Measurements from ENCODE around the gene SENP5. TPM values are rescaled to one million over a fixed set of nuclear protein-coding genes. Genes with fewer than 3 reads are reported as not detected.
"Not testable (repeated sequence)": the region's sequence is repeated elsewhere in the genome, so short reads cannot be mapped to it uniquely, and the experiment has no call there.

The SENP5 gene
- total and polyA plus RNA-seq, 4 donors: 3.9 to 26.9 (median 14.3) TPM

DNA sequence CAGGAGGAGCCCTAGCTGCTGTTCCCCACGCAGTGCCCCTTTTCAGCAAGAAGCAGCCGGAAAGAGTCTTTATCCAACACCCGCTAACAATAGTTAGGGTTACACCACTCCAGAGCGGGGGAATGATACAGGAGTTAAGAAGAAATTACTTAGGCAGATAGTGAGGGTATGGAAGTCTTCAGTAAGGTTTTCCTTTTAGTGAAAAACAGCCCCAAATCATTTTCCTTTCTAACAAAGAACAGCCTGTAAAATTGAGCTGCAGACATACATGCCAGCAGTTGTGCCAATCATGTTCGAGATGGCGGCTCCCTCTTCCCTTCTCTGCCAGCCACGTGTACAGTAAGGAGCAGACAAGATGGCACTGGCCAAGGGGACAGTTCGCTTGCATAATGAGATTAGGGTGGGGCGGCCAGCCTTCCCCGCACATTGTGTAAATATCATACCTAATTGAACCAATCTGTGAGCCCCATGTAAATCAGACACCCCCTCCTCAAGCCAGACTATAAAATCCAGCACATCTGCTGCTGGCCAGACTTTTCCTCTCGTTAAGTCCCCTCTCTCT is 18.5 kb upstream of the SENP5 start:
- Histone ChIP-seq H3K4me1 (ENCODE audit: control insufficient read depth in 4 of 4, insufficient read depth in 4 of 4, low read length in 3 of 4) (no peaks in the 10 kb centered on the region), H3K27me3 (ENCODE audit: control insufficient read depth in 4 of 4, insufficient read depth in 4 of 4, low read length in 3 of 4) (no peaks in the 10 kb centered on the region), H3K9me3 (ENCODE audit: control insufficient read depth in 4 of 4, low read length in 3 of 4) (no peaks in the 10 kb centered on the region), H3K36me3 (ENCODE audit: control insufficient read depth in 4 of 4, insufficient read depth in 3 of 4, low read depth in 1 of 4, low read length in 3 of 4) (no peaks in the 10 kb centered on the region), H3K9ac (ENCODE audit: low read depth in 1 of 2, low read length in 2 of 2) (no peak overlapping the region), H3K4me3 (ENCODE audit: low read depth in 1 of 3, low read length in 3 of 3) (no peak overlapping the region), H3K27ac (ENCODE audit: low read depth in 1 of 2, low read length in 2 of 2) (no peak overlapping the region)
- no peak for DNase-seq (ENCODE audit: low spot score)
- TF ChIP-seq, protein P1, sequence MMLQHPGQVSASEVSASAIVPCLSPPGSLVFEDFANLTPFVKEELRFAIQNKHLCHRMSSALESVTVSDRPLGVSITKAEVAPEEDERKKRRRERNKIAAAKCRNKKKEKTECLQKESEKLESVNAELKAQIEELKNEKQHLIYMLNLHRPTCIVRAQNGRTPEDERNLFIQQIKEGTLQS (IDR thresholded peaks at IDR 0.05): no peak
- TF ChIP-seq GABPA (IDR thresholded peaks at IDR 0.05 in 1 of 2, conservative IDR thresholded peaks at IDR 0.05 in 1 of 2): no peak
- TF ChIP-seq, protein P2, sequence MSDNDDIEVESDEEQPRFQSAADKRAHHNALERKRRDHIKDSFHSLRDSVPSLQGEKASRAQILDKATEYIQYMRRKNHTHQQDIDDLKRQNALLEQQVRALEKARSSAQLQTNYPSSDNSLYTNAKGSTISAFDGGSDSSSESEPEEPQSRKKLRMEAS (IDR thresholded peaks at IDR 0.05): no peak
- no peak for TF ChIP-seq HNF4G (IDR thresholded peaks at IDR 0.05)
- TF ChIP-seq YY1 (IDR thresholded peaks at IDR 0.05): no peak
- TF ChIP-seq RXRA (IDR thresholded peaks at IDR 0.05): no peak
- TF ChIP-seq, protein P3, sequence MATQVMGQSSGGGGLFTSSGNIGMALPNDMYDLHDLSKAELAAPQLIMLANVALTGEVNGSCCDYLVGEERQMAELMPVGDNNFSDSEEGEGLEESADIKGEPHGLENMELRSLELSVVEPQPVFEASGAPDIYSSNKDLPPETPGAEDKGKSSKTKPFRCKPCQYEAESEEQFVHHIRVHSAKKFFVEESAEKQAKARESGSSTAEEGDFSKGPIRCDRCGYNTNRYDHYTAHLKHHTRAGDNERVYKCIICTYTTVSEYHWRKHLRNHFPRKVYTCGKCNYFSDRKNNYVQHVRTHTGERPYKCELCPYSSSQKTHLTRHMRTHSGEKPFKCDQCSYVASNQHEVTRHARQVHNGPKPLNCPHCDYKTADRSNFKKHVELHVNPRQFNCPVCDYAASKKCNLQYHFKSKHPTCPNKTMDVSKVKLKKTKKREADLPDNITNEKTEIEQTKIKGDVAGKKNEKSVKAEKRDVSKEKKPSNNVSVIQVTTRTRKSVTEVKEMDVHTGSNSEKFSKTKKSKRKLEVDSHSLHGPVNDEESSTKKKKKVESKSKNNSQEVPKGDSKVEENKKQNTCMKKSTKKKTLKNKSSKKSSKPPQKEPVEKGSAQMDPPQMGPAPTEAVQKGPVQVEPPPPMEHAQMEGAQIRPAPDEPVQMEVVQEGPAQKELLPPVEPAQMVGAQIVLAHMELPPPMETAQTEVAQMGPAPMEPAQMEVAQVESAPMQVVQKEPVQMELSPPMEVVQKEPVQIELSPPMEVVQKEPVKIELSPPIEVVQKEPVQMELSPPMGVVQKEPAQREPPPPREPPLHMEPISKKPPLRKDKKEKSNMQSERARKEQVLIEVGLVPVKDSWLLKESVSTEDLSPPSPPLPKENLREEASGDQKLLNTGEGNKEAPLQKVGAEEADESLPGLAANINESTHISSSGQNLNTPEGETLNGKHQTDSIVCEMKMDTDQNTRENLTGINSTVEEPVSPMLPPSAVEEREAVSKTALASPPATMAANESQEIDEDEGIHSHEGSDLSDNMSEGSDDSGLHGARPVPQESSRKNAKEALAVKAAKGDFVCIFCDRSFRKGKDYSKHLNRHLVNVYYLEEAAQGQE (IDR thresholded peaks at IDR 0.05): no peak
- no peak for TF ChIP-seq FOXA1 (IDR thresholded peaks at IDR 0.05)
- no peak for TF ChIP-seq TAF1 (conservative IDR thresholded peaks at IDR 0.05)
- TF ChIP-seq, protein P4, sequence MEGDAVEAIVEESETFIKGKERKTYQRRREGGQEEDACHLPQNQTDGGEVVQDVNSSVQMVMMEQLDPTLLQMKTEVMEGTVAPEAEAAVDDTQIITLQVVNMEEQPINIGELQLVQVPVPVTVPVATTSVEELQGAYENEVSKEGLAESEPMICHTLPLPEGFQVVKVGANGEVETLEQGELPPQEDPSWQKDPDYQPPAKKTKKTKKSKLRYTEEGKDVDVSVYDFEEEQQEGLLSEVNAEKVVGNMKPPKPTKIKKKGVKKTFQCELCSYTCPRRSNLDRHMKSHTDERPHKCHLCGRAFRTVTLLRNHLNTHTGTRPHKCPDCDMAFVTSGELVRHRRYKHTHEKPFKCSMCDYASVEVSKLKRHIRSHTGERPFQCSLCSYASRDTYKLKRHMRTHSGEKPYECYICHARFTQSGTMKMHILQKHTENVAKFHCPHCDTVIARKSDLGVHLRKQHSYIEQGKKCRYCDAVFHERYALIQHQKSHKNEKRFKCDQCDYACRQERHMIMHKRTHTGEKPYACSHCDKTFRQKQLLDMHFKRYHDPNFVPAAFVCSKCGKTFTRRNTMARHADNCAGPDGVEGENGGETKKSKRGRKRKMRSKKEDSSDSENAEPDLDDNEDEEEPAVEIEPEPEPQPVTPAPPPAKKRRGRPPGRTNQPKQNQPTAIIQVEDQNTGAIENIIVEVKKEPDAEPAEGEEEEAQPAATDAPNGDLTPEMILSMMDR (IDR thresholded peaks at IDR 0.05; ENCODE audit: low read depth, low read length, missing input control): no peak
- TF ChIP-seq, protein P5, sequence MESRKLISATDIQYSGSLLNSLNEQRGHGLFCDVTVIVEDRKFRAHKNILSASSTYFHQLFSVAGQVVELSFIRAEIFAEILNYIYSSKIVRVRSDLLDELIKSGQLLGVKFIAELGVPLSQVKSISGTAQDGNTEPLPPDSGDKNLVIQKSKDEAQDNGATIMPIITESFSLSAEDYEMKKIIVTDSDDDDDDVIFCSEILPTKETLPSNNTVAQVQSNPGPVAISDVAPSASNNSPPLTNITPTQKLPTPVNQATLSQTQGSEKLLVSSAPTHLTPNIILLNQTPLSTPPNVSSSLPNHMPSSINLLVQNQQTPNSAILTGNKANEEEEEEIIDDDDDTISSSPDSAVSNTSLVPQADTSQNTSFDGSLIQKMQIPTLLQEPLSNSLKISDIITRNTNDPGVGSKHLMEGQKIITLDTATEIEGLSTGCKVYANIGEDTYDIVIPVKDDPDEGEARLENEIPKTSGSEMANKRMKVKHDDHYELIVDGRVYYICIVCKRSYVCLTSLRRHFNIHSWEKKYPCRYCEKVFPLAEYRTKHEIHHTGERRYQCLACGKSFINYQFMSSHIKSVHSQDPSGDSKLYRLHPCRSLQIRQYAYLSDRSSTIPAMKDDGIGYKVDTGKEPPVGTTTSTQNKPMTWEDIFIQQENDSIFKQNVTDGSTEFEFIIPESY (IDR thresholded peaks at IDR 0.05): no peak
- TF ChIP-seq RAD21 (IDR thresholded peaks at IDR 0.05): no peak
- TF ChIP-seq NR2F2 (IDR thresholded peaks at IDR 0.05): no peak
- 80% methylated on average over 11 of the region's 11 CpGs for WGBS

DNA sequence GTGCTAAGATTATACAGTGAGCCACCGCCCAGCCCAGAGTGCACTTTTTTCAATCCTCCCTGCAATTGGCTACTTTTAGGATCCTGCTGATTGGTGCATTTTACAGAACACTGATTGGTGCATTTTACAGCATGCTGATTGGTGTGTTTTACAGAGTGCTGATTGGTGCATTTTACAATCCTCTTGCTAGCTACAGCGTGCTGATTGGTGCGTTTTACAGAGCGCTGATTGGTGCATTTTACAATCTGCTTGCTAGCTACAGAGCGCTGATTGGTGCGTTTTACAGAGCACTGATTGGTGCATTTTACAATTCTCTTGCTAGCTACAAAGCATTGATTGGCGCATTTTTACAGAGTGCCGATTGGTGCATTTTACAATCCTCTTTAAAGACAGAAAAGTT is 4.7 kb upstream of the SENP5 start:
- not testable (repeated sequence) for H3K9ac ChIP-seq (ENCODE audit: low read depth in 1 of 2, low read length in 2 of 2); H3K4me3 ChIP-seq (ENCODE audit: low read depth in 1 of 3, low read length in 3 of 3); H3K9me3 ChIP-seq (ENCODE audit: control insufficient read depth in 4 of 4, low read length in 3 of 4); H3K36me3 ChIP-seq (ENCODE audit: control insufficient read depth in 4 of 4, insufficient read depth in 3 of 4, low read depth in 1 of 4, low read length in 3 of 4); H3K4me1 ChIP-seq (ENCODE audit: control insufficient read depth in 4 of 4, insufficient read depth in 4 of 4, low read length in 3 of 4); H3K27me3 ChIP-seq (ENCODE audit: control insufficient read depth in 4 of 4, insufficient read depth in 4 of 4, low read length in 3 of 4); DNase-seq (ENCODE audit: low spot score); H3K27ac ChIP-seq (ENCODE audit: low read depth in 1 of 2, low read length in 2 of 2)
- WGBS: 96% methylated on average over 8 of the region's 8 CpGs
